H9 (cell line): ENCODE results near the gene LDHD. TPM values are rescaled to one million over a fixed set of nuclear protein-coding genes. Genes with fewer than 3 reads are reported as not detected.

ENCODE experiments used
- DNase-seq: peaks from one replicate; pipeline ENCODE4 v3.0.0-alpha.2; 2017
- H2AFZ ChIP-seq: one replicate; pipeline ENCODE4 v1.6.1; 2013; ENCODE audit warnings: mild to moderate bottlenecking, low read length, control low read depth, moderate library complexity
- H2AK5ac ChIP-seq: 2 replicates; pipeline ENCODE4 v1.6.1; 2013; ENCODE audit warnings: low read length, control low read depth, mixed read lengths; ENCODE audit not compliant: insufficient read length
- H2BK120ac ChIP-seq: one replicate; pipeline ENCODE4 v1.6.1; 2013; ENCODE audit warnings: low read depth, mild to moderate bottlenecking, low read length, control low read depth, inconsistent platforms; ENCODE audit not compliant: poor library complexity, severe bottlenecking
- H2BK12ac ChIP-seq: 2 replicates; pipeline ENCODE4 v1.6.1; 2013; ENCODE audit warnings: low read length, control low read depth, mixed read lengths, low read depth; ENCODE audit not compliant: insufficient read length
- H2BK15ac ChIP-seq: 2 replicates; pipeline ENCODE4 v1.6.1; 2013; ENCODE audit warnings: low read depth, low read length, control low read depth
- H2BK20ac ChIP-seq: one replicate; pipeline ENCODE4 v1.6.1; 2013; ENCODE audit warnings: low read depth, mild to moderate bottlenecking, low read length, control low read depth, inconsistent platforms; ENCODE audit not compliant: poor library complexity, severe bottlenecking
- H2BK5ac ChIP-seq: 2 replicates; pipeline ENCODE4 v1.6.1; 2013; ENCODE audit warnings: low read length, control low read depth, mixed read lengths; ENCODE audit not compliant: insufficient read length
- H3K14ac ChIP-seq: 2 replicates; pipeline ENCODE4 v1.6.1; 2013; ENCODE audit warnings: low read length, control low read depth; ENCODE audit not compliant: insufficient read depth
- H3K18ac ChIP-seq: 2 replicates; pipeline ENCODE4 v1.6.1; 2013; ENCODE audit warnings: low read depth, mild to moderate bottlenecking, mixed read lengths, low read length, control low read depth; ENCODE audit not compliant: insufficient read length
- H3K23ac ChIP-seq: 2 replicates; pipeline ENCODE4 v1.6.1; 2013; ENCODE audit warnings: low read length, control low read depth, mixed read lengths, low read depth; ENCODE audit not compliant: insufficient read length
- H3K23me2 ChIP-seq: 2 replicates; pipeline ENCODE4 v1.6.1; 2013; ENCODE audit warnings: low read depth, mild to moderate bottlenecking, mixed read lengths, low read length, control low read depth; ENCODE audit not compliant: insufficient read length, poor library complexity, severe bottlenecking
- H3K27ac ChIP-seq: 2 replicates; pipeline ENCODE4 v1.5.1; 2013; ENCODE audit warnings: low read length, control low read depth, mixed read lengths, low read depth; ENCODE audit not compliant: insufficient read length
- H3K27me3 ChIP-seq: 2 replicates; pipeline ENCODE4 v1.6.1; 2013; ENCODE audit warnings: low read length, control low read depth, inconsistent platforms; ENCODE audit not compliant: insufficient read depth
- H3K4ac ChIP-seq: 2 replicates; pipeline ENCODE4 v1.6.1; 2013; ENCODE audit warnings: low read depth, mild to moderate bottlenecking, control low read depth, inconsistent platforms, low read length, moderate library complexity
- H3K4me1 ChIP-seq: 2 replicates; pipeline ENCODE4 v1.6.1; 2013; ENCODE audit warnings: low read length, control low read depth, inconsistent platforms; ENCODE audit not compliant: insufficient read depth
- H3K4me2 ChIP-seq: 2 replicates; pipeline ENCODE4 v1.6.1; 2013; ENCODE audit warnings: low read length, control low read depth, mixed read lengths; ENCODE audit not compliant: insufficient read length, insufficient read depth
- H3K56ac ChIP-seq: 2 replicates; pipeline ENCODE4 v1.6.1; 2013; ENCODE audit warnings: low read depth, mild to moderate bottlenecking, mixed read lengths, low read length, control low read depth; ENCODE audit not compliant: insufficient read length
- H3K79me1 ChIP-seq: 2 replicates; pipeline ENCODE4 v1.6.1; 2013; ENCODE audit warnings: low read depth, mild to moderate bottlenecking, moderate library complexity, low read length, control low read depth, inconsistent platforms; ENCODE audit not compliant: insufficient read depth, poor library complexity, severe bottlenecking
- H3K79me2 ChIP-seq: 2 replicates; pipeline ENCODE4 v1.6.1; 2013; ENCODE audit warnings: low read length, control low read depth, inconsistent platforms; ENCODE audit not compliant: insufficient read depth
- H3K9ac ChIP-seq: 2 replicates; pipeline ENCODE4 v1.6.1; 2013; ENCODE audit warnings: low read length, control low read depth, mixed read lengths; ENCODE audit not compliant: insufficient read length; ENCODE audit errors: extremely low read depth
- H3K9me3 ChIP-seq: one replicate; pipeline ENCODE4 v1.6.1; 2013; ENCODE audit warnings: low read depth, low read length, inconsistent platforms; ENCODE audit not compliant: control insufficient read depth
- H3T11ph ChIP-seq: one replicate; pipeline ENCODE4 v1.6.1; 2013; ENCODE audit warnings: mild to moderate bottlenecking, low read length, control low read depth, inconsistent platforms
- H4K20me1 ChIP-seq: one replicate; pipeline ENCODE4 v1.6.1; 2013; ENCODE audit not compliant: control insufficient read depth, insufficient read length, insufficient read depth
- H4K5ac ChIP-seq: 2 replicates; pipeline ENCODE4 v1.6.1; 2013; ENCODE audit warnings: low read depth, mild to moderate bottlenecking, mixed read lengths, low read length, control low read depth; ENCODE audit not compliant: insufficient read length
- H4K8ac ChIP-seq: replicated peaks from 2 replicates; pipeline ENCODE4 v1.6.1; 2013; ENCODE audit warnings: low read length, control low read depth, mixed read lengths, low read depth; ENCODE audit not compliant: insufficient read length
- H4K91ac ChIP-seq: 2 replicates; pipeline ENCODE4 v1.6.1; 2013; ENCODE audit warnings: low read depth, mild to moderate bottlenecking, moderate library complexity, mixed read lengths, low read length, control low read depth; ENCODE audit not compliant: insufficient read length
- H3K27ac Mint-ChIP-seq, 3 experiments: 2 replicates in 2 of 3; 3 replicates in 1 of 3; pipeline ENCODE4 v1.8.0; 2020 to 2021; ENCODE audit warnings: mixed read lengths in 3 of 3, mild to moderate bottlenecking in 1 of 3, moderate library complexity in 1 of 3
- H3K27me3 Mint-ChIP-seq: 2 replicates; pipeline ENCODE4 v1.8.0; 2021; ENCODE audit warnings: low read depth, mild to moderate bottlenecking, moderate library complexity, mixed read lengths
- H3K36me3 Mint-ChIP-seq, 3 experiments: 2 replicates in 2 of 3; 3 replicates in 1 of 3; pipeline ENCODE4 v1.8.0; 2020 to 2021; ENCODE audit warnings: low read depth in 3 of 3, mixed read lengths in 3 of 3; ENCODE audit not compliant: insufficient read depth in 1 of 3
- H3K4me1 Mint-ChIP-seq, 2 experiments: 2 replicates each; pipeline ENCODE4 v1.8.0; 2020; ENCODE audit warnings: mixed read lengths in 2 of 2
- H3K4me3 Mint-ChIP-seq, 2 experiments: 2 replicates in 1 of 2; 3 replicates in 1 of 2; pipeline ENCODE4 v1.8.0; 2020 to 2021; ENCODE audit warnings: mild to moderate bottlenecking in 2 of 2, mixed read lengths in 2 of 2, moderate library complexity in 1 of 2
- H3K9me3 Mint-ChIP-seq, 2 experiments: 2 replicates in 1 of 2; 3 replicates in 1 of 2; pipeline ENCODE4 v1.8.0; 2020; ENCODE audit warnings: mild to moderate bottlenecking in 2 of 2, mixed read lengths in 2 of 2, moderate library complexity in 1 of 2
- CTCF ChIP-seq: fragments of 200-600 bp; sonication (generic); conservative IDR thresholded peaks from 3 replicates; pipeline ENCODE4 v1.8.0; 2021; ENCODE audit warnings: antibody characterized with exemption, mild to moderate bottlenecking
- WGBS: extraction: QIAGEN DNeasy Blood & Tissue Kit; methylation state at CpG from one replicate; pipeline ENCODE4 v1.1.7; 2013; ENCODE audit warnings: missing lambda C conversion rate, low lambda C conversion rate, mixed read lengths; ENCODE audit not compliant: insufficient read length; ENCODE audit errors: extremely low coverage; 5-methylcytosine and 5-hydroxymethylcytosine counted together
- total RNA-seq: library from RNA; stranded (reverse); gene quantifications from 2 replicates; pipeline ENCODE4 v1.2.1, GENCODE V29; 2021

The LDHD gene
- total RNA-seq, 1 experiment from 2014 or later, result 14.7 TPM

- H2BK15ac ChIP-seq, result no peak overlapping the region
- H3K18ac ChIP-seq, result no peak overlapping the region
- H3K23ac ChIP-seq, result no peak overlapping the region
- peaks cover 2% of the 10 kb centered on the region; the same call in 1 of the 2 replicates for H3K4me1 ChIP-seq
- no peak overlapping the region for H4K5ac ChIP-seq
- H3K79me1 ChIP-seq, result peaks cover 4% of the 10 kb centered on the region
- no peak overlapping the region for H4K91ac ChIP-seq
- H3K9me3 Mint-ChIP-seq, result no peaks in the 10 kb centered on the region
- no peak overlapping the region for H4K8ac ChIP-seq
- H3K27ac ChIP-seq, result no peak overlapping the region
- no peak overlapping the region for H3K56ac ChIP-seq
- H3K27me3 Mint-ChIP-seq, result no peaks in the 10 kb centered on the region; the same call in 1 of the 2 replicates
- H3K23me2 ChIP-seq, result no peaks in the 10 kb centered on the region
- H4K20me1 ChIP-seq, result no peaks in the 10 kb centered on the region
- peaks cover 11% of the 10 kb centered on the region; the same call in 1 of the 2 replicates for H3K79me2 ChIP-seq
- H2BK5ac ChIP-seq, result no peak overlapping the region
- no peak overlapping the region for H3K4me2 ChIP-seq
- no peak overlapping the region for H3K4ac ChIP-seq
- H2BK12ac ChIP-seq, result no peak overlapping the region
- no peaks in the 10 kb centered on the region; a peak in 1 of 7 replicates for H3K36me3 Mint-ChIP-seq
- no peak overlapping the region for H2BK20ac ChIP-seq
- H3K9ac ChIP-seq, result no peak overlapping the region
- no peak overlapping the region for H3T11ph ChIP-seq
- no peaks in the 10 kb centered on the region for H3K27me3 ChIP-seq
- peaks cover 34 to 42% of the 10 kb centered on the region in 2 experiments for H3K4me1 Mint-ChIP-seq
- TF ChIP-seq CTCF, result no peak
- H3K14ac ChIP-seq, result no peak overlapping the region
- no peak overlapping the region for H2AK5ac ChIP-seq
- no peaks in the 10 kb centered on the region for H3K9me3 ChIP-seq
- DNase-seq, result no peak
- whole genome bisulfite sequencing, result no CpG with 5 or more reads among the region's 11 CpGs
- H2BK120ac ChIP-seq, result no peak overlapping the region
- no peak overlapping the region for H2AFZ ChIP-seq
- H3K27ac Mint-ChIP-seq, result peak overlapping the region in 2 of 3 experiments; percentile 40 to 65; a peak in 3 of 7 replicates
- no peak overlapping the region for H3K4me3 Mint-ChIP-seq
Measured at GRCh38 chr16:75070012-75070841, 46.4 kb downstream of the LDHD start.
